HG03135 (cell line): ENCODE measurements around the gene PLSCR1.

Experiments
- ATAC-seq: cut with Tn5 transposase; IDR thresholded peaks from one replicate; pipeline ENCODE4 v1.9.1; 2021; ENCODE audit warnings: mild to moderate bottlenecking, moderate library complexity; ENCODE audit not compliant: unreplicated experiment

PLSCR1 gene, protein sequence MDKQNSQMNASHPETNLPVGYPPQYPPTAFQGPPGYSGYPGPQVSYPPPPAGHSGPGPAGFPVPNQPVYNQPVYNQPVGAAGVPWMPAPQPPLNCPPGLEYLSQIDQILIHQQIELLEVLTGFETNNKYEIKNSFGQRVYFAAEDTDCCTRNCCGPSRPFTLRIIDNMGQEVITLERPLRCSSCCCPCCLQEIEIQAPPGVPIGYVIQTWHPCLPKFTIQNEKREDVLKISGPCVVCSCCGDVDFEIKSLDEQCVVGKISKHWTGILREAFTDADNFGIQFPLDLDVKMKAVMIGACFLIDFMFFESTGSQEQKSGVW

DNA sequence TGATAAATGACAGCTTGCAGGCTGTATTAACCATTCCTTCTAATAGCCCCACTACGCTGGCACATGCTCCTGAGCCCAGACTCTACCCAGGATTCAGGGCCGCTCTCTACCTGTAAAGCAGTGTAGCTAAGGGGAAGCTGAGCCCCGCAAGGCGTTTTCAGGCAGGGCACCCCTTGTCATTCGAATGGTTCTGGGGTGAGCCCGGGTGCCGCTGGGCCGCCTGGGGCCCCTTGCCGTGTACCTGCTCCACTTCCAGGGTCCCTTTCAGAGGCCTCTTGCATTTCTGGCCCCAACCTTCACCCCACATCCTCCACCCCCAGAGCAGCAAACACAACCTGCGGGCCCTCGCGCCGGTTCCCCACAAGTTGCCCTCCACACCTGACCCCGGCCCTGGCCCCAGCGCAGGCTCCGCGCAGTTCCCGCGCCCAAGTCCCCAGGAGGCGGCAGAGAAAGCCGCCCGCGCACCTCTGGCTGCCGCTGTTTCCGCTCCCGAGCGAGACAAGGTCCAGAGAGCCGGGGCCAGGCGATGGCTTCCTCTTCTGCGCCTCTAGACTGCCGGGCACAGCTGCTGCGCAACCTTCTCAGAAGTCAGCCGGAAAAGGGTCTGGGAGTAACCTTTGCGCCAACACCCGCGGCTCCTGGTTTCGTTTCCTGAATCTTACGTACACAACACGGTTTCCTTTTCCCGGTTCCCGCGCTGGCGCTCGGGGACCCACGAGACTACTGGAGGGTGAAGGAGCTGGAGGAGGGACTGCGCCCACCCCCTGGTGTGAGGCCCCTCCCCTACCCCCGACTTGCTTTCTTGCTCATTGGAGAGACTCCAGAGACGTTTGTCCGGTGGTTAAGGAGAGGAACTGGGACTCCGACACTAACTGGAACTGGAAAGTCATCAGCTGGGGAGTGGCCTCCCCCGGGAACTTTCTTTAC is at the start of gene PLSCR1:
Gene PLSCR1, minus strand, starts transcription at position 606 of the 927 bp plus-strand sequence. CDS start 8,055 bp downstream, outside the sequence.
- peak; percentile 91 for ATAC-seq

DNA sequence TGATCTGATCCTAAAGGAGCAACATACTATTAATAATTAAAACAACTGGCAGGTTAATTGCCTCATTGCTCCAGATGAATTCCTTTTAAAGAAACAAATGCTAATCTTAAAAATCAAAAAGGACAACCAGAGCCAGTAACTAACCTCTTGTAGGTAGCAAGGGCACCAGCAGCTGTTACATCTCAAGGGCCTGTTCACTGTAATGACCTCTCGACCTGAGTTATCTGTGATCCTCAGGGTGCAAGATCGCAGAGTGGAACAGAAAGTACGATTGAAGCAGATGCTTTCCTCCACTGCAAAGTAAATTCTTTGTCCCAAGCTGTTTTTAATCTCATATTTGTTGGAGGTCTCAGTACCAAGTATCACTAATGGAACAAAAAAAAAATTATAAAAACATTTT is 49.4 kb upstream of the PLSCR1 start:
- no peak for ATAC-seq

DNA sequence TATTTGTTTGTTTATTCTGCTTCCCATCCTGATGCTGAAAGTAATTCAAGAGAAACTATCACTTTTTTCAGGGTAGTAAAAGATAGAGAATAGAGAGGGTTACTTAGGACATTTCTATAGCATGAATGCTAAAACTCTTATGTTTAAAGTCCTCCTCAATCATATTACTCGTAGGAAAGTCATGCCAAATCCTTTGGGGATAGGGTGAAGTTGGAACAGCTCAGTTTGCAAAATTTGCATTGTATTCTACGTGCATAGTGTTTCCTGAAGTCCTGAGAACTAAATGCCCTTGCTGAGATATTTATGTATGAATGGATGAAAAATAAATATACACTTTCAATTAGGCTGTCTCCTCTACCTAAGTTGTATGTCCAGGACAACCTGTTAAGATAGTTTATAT is 46.1 kb upstream of the PLSCR1 start:
- no peak for ATAC-seq

DNA sequence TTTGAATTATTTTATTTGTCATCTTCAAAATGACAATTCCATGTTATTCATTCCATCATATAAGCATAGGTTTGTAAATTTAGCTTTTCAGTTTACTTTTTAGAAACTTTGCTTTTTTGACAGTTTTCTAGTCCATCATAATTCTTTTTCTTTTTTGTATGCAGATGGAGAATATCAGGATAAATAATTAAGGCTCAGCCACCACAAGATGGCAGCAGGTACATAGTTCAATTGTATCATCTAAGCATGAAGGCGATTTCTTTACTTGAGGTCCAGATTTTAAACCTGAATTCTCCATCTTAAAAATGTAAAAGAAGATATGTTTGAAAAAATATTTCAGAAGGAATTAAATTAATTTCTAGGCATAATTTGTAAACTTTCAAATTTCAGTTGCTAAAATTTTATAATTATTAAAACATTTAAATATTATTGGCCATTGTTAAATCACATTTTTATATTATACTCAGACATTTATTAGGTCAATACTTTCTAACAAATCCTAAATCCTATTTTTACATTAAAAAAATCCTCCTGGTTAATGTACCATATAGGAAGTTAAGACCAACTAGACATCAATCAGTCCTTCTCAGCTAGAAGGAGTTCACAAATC is 45.6 kb upstream of the PLSCR1 start:
- ATAC-seq = peak; percentile 61

DNA sequence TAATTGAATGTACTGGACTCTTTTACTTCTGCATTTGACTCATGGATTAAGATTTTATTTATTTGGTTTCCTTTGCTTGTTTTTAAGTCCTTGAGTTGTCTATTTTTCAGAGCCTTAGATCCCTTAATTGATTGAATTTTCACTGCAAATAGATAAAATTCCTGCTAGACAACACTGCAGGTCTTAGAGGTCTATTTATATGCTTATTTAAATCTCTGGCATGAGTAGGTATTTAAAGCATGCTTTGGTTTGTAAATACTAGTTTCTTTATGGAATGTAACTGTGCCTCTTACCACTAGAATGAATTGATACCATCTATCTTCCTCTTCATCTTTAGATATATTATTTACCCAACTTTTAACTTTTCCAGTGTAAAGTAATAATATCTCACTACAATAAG is 40.7 kb upstream of the PLSCR1 start:
- ATAC-seq = no peak

DNA sequence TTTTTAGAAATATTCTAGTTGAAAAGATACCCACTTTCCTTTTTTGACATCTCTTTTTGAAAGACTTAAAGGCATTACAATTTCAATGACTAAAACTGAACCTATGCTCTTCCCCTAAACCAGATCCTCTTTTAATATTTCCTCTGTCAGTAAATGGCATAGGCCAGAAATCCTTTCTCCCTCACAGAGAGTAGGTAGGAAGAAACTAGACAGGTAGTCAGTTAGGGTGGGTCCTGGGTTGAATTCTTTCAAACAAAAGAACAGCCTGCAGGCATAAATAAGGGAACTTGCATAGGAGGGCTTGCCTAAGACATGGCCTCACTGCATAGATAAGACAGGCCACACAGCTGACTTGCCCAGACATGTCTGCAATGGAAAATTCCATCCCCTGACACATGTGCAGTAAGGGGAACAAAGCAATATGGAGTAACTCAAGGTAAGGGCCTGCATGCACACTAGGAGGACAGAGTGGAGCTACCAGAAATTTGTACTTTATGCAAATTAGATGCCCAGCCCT is 37.6 kb upstream of the PLSCR1 start:
- no peak for ATAC-seq

DNA sequence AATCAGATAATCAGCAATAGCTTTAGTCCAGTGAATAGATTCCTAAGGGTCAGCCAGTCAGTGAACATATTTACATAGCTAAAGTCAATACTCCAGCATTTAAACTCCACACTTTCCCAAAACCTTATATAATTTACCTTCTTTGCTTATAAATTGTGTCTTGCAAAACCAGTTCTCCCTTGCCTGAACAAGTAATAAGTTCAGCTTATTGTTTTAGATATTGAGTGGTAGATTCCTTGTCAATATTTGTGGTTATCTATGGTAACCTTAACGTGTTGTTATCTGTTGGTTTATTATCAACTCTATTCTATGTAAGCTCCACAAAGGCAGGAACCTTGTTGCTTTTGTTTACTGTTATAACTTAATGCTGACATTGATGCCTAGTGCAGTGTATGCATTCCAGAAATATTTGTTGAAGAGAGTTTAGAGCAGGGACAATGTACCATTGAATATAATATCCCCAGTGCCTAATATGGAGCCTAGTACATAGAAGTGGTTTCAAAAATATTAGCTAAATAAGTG is 36.7 kb upstream of the PLSCR1 start:
- no peak for ATAC-seq

DNA sequence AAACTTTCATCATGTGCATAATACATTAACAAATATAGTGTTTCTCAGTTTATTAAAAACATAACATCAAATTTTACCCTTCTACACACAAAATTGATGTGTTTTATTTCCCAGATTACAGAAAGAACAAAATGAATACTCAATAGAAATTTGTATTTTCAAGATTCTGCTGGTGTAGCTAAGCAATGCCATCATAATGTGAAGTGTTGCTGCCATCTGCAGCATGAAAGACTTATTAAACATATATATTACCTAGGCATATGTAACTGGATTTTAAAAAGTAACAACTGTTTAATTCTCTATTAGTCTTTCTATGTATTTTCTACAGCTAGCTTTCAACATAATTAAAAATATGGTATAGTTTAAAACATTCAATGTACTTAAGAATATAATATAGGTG is 33.3 kb upstream of the PLSCR1 start:
- no peak for ATAC-seq

DNA sequence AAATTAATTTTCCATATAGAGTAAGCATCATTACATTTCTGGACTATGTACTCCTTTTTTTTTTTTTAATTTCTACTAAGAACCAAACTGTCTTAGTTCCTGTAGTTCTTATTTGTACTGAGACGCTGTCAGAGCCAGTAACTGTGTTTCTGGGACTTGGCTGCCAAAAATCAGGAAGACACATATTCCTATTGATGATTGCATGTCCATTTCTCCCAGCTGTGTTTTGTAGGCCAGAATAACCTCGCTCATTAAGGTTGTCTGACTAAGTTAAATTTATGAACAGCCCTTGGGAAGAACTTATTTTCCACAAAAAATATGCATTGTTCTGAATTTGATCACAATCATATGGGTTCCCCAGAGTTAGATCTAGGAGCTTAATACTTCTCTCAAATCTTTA is 31.2 kb upstream of the PLSCR1 start:
- ATAC-seq = no peak

DNA sequence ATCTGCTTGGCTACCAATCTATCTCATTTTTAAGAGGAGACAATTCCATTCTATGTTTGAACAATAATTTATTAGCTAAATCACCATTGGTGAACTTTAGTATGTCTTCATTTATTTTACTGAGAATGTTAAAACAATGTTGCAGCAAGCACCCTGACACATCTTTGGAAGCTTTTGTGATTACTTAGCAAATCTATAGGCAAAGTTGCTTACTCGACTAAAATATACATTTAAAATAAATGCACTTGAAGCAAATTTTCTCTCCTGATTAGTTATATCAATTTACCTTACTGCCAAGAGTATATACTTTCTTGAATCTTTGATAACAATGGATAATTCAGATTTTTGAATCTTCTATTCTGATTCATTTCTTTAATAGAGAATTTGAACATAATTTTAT is 29.8 kb upstream of the PLSCR1 start:
- no peak for ATAC-seq

DNA sequence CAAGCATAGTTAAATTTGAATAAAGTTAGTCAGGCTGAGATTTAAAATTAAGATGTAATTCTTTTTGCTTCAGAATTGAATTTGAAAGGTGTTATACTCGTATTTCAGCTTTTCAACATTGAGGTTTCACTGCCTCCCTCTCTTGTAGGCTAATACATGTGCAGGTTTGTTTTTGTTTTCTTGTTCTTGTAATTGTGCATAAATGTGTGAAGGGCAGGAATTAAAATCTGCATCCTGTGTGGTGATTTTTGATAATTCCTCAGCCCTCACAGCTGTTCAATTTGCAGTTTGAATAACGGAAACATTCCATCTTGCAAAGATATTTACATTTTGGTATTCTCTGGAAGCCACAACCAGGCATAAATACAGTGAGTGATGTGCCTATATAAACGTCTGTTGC is 24.9 kb upstream of the PLSCR1 start:
- no peak for ATAC-seq

DNA sequence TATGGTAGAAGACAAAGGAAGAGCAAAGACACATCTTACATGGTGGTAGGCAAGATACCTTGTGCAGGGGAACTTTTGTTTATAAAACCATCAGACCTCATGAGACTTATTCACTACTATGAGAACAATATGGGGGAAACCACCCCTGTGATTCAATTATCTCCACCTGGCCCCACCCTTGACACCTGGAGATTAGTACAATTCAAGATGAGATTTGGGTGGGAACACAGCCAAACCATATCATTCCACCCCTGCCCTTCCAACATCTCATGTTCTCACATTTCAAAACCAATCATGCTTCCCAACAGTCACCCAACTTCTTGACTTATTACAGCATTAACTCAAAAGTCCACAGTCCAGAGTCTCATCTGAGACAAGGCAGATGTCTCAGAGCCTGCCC is 21.7 kb upstream of the PLSCR1 start:
- no peak for ATAC-seq

DNA sequence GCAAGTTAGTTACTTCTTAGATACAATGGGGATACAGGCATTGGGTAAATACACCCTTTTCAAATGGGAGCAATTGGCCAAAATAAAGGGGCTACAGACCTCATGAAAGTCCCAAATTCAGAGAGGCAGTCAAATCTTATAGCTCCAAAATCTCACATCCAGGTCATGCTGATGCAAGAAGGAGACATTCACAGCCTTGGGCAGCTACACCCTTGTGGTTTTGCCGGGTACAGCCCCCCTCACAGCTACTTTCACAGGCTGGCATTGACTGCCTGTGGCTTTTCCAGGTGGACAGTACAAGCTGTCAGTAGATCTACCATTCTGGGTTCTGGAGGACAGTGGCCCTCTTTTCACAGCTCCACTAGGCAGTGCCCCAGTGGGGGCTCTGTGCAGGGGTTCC is 17.5 kb upstream of the PLSCR1 start:
- no peak for ATAC-seq

DNA sequence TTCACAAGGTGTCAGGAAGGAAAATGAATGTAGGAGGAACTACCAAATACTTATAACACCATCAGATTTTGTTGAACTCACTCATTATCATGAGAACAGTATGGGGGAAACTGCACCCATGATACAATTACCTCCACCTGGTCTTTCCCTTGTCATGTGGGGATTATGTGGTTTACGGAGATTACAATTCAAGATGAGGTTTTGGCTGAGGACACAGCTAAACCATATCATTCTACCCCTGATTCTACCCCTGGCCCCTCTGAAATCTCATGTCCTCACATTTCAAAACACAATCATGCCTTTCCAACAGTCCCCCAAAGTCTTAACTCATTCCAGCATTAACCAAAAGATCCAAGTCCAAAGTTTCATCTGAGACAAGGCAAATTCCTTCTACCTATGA is 17.1 kb upstream of the PLSCR1 start:
- no peak for ATAC-seq

DNA sequence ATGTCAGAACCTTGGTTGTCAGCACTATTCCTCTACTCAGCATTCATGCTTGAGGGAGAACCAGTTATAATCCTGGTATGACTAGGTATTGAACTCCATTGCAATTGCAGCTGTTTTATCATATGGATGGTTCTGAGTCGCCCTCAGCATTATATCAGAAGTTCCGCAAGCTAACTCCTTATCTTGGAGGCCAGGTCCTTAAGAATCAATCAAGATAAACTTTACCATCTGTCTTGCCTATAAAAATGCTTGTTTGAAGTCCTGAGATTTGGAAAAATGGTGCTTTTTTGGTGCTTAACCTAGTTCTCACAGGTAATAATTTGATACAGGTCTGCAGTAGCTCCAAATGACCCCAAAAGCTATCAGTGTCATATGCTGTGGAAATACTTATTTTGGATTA is 16.3 kb upstream of the PLSCR1 start:
- ATAC-seq = no peak

DNA sequence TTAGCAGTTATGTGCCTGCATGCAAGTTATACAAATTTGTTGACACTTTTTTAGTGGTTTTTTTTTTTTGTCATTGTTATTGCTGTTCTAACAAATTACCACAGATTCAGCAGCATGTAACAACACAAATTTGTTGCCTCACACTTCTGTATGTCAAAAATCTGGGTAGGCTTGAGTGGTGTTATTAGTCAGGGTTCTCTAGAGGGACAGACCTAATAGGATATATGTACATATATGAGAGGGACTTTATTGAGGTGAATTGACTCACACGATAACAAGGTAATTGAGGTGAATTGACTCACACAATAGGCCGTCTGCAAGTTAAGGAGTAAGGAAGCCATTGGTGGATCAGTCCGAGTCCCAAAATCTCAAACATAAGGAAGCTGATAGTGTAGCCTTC is 15.0 kb upstream of the PLSCR1 start:
- no peak for ATAC-seq

DNA sequence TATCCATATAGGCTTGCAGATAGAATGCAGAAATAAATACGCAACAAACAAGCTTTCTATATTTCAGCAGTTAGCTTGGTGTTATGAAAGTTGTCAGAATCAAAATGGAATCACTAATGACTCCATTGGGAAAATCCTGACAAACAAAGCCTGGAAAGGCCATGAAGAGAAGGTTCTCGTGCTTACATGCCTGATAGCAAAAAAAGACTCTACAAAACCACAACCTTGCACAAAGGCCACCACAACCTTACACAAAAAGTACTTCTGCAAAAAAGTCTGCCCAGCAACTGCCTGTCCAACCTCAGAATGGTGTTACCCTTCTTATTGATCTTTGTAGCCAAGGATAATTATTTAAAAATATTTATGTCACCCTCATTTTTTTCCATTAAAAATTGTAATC is 14.4 kb upstream of the PLSCR1 start:
- no peak for ATAC-seq

DNA sequence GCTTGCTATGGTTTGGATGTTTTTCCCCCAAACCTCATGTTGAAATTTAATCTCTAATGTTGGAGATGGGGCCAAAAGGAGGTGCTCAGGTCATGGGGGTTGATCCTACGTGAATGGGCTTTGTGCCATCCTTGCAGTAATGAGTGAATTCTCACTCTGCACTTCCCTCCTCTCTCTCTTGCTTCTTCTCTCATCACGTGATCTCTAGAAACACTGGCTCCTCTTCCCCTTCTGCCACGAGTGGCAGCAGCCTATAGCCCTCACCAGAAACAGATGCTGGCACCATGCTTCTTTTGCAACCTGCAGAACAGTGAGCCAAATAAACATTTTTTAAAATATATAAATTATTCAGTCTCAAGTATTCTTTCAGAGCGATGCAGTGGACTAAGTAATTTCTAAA is 13.3 kb upstream of the PLSCR1 start:
- no peak for ATAC-seq

DNA sequence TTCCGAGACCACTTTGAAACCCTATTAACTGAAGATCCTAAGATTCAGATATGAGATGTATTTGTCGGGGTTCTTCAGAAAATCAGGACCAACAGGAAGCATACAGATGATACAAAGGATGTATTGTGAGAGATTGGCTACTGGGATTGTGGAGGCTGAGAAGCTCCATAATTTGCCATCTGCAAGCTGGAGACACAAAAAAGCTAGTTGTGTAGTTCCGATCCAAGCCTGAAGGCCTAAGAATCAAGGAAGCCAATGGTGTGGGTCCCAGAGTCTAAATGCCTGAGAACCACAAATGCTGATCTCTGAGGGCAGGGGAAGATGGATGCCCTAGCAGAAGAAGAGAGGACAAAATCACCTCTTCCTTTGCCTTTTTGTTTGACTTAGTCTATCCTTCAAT is 10.9 kb upstream of the PLSCR1 start:
- ATAC-seq = no peak

DNA sequence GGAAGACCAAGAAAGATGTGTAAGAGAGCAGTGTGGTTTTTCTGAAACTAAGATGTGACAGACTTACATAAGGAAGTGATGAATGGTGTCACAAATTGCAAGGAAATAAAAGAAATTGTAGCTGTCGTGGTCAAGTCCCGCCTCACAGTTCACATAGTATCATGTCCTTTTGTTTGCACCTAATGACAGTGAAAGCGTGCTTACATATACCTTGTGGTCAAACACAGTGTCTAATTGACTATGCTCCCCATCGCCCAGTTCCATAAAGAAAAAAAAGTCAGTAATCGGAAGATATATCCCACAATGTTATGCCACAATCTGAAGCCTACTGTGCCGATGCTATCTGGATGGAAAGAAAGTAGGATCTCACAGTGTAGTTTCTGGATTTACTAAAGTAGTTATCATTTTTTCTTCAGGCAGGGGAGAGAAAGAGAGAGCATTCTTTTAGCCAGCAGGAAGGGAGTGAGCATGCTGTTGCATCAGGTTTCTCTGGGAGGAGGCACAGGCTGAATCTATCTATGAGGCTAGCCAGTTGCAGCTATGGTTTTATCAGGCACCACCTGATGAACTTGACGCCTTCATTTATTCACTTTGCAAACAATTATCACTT is 9.8 kb upstream of the PLSCR1 start:
- no peak for ATAC-seq
